Large intestine (tissue), 3 donors: Measurements from ENCODE around the gene INTS11. TPM values are rescaled to one million over a fixed set of nuclear protein-coding genes. Genes with fewer than 3 reads are reported as not detected.
A peak's percentile ranks its signal among the peaks of the same experiment; 100 is the strongest.

Experiments used
- DNase-seq, 2 donors: peaks; one replicate each; pipeline versions ENCODE4 v3.0.0 to v3.0.0-alpha.2; 2013
- H3K27ac ChIP-seq: one replicate; pipeline ENCODE4 v1.5.1; 2013; ENCODE audit warnings: low read length
- H3K27me3 ChIP-seq: 2 replicates; pipeline ENCODE4 v1.6.1; 2013; ENCODE audit warnings: low read length; ENCODE audit not compliant: control insufficient read depth, insufficient read depth
- H3K36me3 ChIP-seq: 2 replicates; pipeline ENCODE4 v1.6.1; 2013; ENCODE audit warnings: low read length; ENCODE audit not compliant: control insufficient read depth, insufficient read depth
- H3K4me1 ChIP-seq: one replicate; pipeline ENCODE4 v1.6.1; 2013; ENCODE audit warnings: low read length; ENCODE audit not compliant: control insufficient read depth, insufficient read depth
- H3K4me3 ChIP-seq: one replicate; pipeline ENCODE4 v1.5.1; 2013; ENCODE audit warnings: low read length
- H3K9me3 ChIP-seq: one replicate; pipeline ENCODE4 v1.6.1; 2013; ENCODE audit warnings: mild to moderate bottlenecking, low read depth, low read length, moderate library complexity; ENCODE audit not compliant: control insufficient read depth
- WGBS: methylation state at CpG from one replicate; pipeline ENCODE4 v1.1.5; 2013; ENCODE audit warnings: low lambda C conversion rate; ENCODE audit not compliant: insufficient coverage; 5-methylcytosine and 5-hydroxymethylcytosine counted together
- polyA plus RNA-seq: library from polyadenylated mRNA; unstranded; fragments of 120-200 nt; gene quantifications from one replicate; pipeline ENCODE4 v1.2.1, GENCODE V29; 2013

INTS11 gene
- polyA plus RNA-seq, 1 donor, result 147 TPM

DNA sequence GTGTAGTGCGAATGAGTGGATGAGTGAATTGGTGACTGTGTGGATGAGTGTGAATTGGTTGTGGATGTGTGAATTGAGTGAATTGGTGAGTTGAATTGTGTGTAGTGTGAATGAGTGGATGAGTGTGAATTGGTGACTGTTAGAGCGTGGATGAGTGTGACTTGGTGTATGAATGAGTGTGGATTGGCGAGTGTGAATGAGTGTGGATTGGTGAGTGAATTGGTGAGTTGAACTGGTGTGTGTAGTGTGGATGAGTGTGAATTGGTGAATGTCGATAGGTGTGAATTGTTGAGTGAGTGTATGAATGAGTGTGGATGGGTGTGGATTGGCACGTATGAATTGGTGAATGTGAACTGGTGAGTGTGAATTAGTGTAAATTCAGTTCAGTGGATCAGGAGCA is 42.9 kb upstream of the INTS11 start:
- no peaks in the 10 kb centered on the region for H3K27me3 ChIP-seq
- H3K4me1 ChIP-seq, result peaks cover 12% of the 10 kb centered on the region
- peaks cover 2% of the 10 kb centered on the region for H3K36me3 ChIP-seq
- WGBS, result 100% methylated on average over 3 of the region's 5 CpGs
- peaks cover 17% of the 10 kb centered on the region for H3K9me3 ChIP-seq
- H3K27ac ChIP-seq, result no peak overlapping the region
- DNase-seq, result no peak
- H3K4me3 ChIP-seq, result no peak overlapping the region

DNA sequence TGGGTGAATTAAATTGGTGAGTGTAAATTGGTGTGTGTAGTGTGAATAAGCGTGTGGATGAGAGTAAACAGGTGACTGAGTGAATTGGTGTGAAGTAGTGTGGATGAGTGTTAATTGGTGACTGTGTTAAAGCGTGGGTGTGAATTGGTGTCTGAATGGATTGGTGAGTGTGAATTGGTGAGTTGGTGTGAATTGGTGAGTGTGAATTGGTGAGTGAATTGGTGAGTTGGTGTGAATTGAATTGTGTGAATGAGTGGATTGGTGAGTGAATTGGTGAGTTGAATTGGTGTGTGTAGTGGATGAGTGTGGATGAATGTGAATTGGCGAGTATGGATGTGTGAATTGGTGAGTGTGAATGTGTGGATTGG is 42.2 kb upstream of the INTS11 start:
- Histone ChIP-seq H3K9me3 (peaks cover 17% of the 10 kb centered on the region), H3K27me3 (no peaks in the 10 kb centered on the region), H3K36me3 (no peaks in the 10 kb centered on the region), H3K4me1 (peaks cover 6% of the 10 kb centered on the region), H3K4me3 (no peak overlapping the region), H3K27ac (no peak overlapping the region)
- DNase-seq, result no peak
- 100% methylated on average over 3 of the region's 3 CpGs for WGBS

DNA sequence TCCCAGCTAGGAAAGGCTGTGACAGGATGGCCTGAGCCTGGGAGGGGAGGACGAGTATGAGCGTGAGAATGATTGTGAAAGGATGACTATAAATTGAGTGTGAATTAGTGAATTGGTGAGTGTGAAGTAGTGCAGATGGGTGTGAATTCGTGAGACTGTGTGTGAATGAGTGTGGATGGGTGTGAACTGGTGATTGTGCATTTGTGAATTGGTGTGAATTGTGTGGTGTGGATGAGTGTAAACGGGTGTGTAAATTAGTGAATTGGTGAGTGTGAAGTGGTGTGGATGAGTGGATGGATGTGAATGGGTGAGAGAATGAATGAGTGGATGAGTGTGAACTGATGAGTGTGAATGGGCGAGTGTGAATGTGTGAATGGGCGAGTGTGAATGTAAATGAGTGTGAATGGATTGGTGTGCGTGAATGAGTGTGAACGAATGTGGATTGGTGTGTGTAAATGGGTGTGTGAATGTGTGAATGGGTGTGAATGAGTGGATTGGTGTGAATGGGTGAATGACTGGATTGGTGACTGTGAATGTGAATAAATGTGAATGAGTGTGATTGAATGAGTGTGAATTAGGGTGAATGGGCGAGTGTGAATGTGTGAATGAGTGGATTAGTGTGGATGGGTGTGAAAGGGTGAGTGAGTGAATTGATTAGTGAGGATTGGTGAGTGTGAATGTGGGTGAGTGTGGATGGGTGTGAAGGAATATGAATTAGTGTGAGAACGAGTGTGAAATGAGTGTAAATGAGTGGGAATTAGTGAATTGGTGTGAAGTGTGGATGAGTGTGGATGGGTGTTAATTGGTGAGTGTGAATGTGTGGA is 41.6 kb upstream of the INTS11 start:
- Histone ChIP-seq H3K4me3 (no peak overlapping the region), H3K36me3 (no peaks in the 10 kb centered on the region), H3K27ac (no peak overlapping the region), H3K27me3 (no peaks in the 10 kb centered on the region), H3K9me3 (peaks cover 21% of the 10 kb centered on the region), H3K4me1 (peaks cover under 1% of the 10 kb centered on the region)
- no peak for DNase-seq
- WGBS, result 69% methylated on average over 9 of the region's 10 CpGs

DNA sequence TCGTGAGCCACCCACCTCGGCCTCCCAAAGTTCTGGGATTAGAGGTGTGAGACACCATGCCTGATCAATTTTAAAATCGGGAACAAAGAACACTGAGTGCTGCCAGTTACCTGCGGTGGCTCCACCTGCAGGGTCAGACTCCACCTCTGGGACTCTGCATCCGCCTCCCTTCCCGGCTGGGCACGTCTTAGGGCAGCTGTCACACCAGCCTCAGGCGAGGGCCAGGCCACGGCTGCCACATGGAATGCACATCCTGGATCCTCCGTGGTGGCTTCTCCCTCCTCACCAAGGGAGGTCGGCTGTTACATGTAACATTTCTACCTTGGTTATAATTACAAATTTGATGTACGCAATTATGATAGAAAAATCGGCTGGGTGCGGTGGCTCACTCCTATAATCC is 39.8 kb upstream of the INTS11 start:
- no peak for DNase-seq
- Histone ChIP-seq H3K4me1 (peaks cover 15% of the 10 kb centered on the region), H3K9me3 (peaks cover 24% of the 10 kb centered on the region), H3K4me3 (no peak overlapping the region), H3K27ac (no peak overlapping the region), H3K27me3 (no peaks in the 10 kb centered on the region), H3K36me3 (no peaks in the 10 kb centered on the region)
- WGBS, result no CpG with 5 or more reads among the region's 14 CpGs

DNA sequence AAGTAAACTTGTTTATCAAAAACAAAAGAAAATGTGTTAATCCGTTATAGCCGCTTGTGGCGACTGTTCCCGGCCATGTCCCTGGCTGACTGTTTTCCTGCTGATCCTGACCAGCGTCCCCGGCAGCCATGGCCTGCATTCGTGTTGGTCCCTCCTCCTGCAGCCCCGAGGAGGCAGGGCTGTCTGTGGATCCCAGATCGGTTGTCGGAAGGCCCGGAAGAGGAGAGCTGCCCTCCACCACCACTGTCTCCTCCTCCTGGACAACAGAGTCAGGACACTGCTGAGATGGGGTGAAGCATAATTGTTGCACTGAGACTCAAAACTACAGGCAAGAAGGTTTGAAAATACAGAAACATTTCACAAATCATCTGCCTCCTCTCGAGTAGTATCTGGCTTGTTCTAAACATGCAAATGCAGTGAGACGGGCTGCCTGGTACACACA is 37.5 kb upstream of the INTS11 start:
- no peak overlapping the region for H3K4me3 ChIP-seq
- peak overlapping the region; percentile 44 for H3K27ac ChIP-seq
- no CpG with 5 or more reads among the region's 13 CpGs for WGBS
- H3K4me1 ChIP-seq, result peaks cover 26% of the 10 kb centered on the region
- H3K27me3 ChIP-seq, result no peaks in the 10 kb centered on the region
- H3K9me3 ChIP-seq, result peaks cover 19% of the 10 kb centered on the region
- DNase-seq, result peak; percentile 51 to 59
- no peaks in the 10 kb centered on the region for H3K36me3 ChIP-seq

DNA sequence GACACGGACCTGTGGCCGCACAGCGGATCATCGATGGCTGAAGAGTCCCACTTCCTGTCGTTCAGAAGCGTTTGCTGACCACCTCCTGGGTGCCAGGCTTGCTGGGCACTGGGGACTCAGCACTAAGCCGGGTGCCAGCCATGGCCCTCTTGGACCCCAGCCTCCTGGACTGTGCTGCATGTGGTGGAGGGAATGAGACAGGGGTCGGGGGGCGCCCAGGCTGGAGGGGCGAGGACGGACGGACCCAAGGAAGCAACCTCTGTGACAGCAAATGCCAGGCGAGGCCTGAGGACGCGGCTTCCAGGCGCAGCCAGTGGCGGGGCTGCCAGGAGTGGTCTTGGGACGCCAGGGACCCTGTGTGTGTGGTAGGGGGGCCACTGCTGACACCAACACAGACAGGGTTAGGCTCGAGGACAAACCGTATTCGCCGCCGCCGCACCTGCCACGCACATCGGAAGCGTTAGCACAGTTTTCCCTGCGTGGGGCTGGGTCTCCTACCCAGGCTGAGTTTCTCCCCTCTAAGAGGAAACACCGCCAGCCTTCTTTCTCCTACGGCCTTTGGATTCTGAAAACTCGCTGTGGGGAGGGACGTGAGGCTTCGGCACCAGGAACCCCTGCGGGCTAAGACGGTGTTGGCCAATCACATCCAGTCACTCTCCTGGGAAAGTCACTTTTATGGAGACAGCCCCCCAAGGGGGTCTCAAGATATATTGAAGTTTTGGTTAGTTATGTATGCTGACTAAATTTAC is 36.9 kb upstream of the INTS11 start:
- H3K27ac ChIP-seq, result peak overlapping the region; percentile 44
- no peak for DNase-seq
- H3K4me1 ChIP-seq, result peaks cover 30% of the 10 kb centered on the region

DNA sequence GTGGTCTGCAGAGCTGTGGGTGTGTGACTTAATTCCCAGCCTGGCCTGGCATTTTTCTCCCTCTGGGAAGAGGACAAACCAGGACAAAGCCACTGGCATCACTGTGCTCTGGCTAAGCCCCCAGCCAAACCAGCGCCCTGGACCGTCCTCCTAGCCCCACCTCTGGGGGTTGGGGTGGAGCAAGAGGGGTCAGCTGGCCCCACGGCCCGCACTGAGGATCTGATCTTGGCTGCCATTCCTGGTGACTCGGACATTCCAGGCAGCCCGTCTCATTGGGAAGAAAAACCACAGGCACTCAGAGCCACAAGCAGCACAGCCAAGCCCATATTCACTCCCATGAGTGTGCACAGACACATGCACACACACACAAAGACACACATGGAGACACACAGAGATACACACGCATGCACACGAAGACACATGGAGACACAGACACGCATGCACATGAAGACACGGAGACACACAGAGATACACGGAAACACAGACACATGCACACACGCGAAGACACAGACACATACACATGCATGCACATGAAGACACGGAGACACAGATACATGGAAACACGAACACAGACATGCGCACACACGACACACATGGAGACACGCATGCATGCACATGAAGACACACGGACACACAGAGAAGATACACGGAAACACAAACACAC is 36.2 kb upstream of the INTS11 start:
- H3K4me3 ChIP-seq, result no peak overlapping the region
- H3K9me3 ChIP-seq, result peaks cover 6% of the 10 kb centered on the region
- DNase-seq, result no peak
- H3K36me3 ChIP-seq, result no peaks in the 10 kb centered on the region
- peaks cover 30% of the 10 kb centered on the region for H3K4me1 ChIP-seq
- no peaks in the 10 kb centered on the region for H3K27me3 ChIP-seq
- H3K27ac ChIP-seq, result peak overlapping the region; percentile 85
- WGBS, result 100% methylated on average over 1 of the region's 20 CpGs

More for the DNA sequence above, 36.9 kb upstream of the INTS11 start:
- Histone ChIP-seq H3K27me3 (no peaks in the 10 kb centered on the region), H3K9me3 (peaks cover 13% of the 10 kb centered on the region), H3K36me3 (no peaks in the 10 kb centered on the region), H3K4me3 (no peak overlapping the region)
- WGBS, result no CpG with 5 or more reads among the region's 35 CpGs

DNA sequence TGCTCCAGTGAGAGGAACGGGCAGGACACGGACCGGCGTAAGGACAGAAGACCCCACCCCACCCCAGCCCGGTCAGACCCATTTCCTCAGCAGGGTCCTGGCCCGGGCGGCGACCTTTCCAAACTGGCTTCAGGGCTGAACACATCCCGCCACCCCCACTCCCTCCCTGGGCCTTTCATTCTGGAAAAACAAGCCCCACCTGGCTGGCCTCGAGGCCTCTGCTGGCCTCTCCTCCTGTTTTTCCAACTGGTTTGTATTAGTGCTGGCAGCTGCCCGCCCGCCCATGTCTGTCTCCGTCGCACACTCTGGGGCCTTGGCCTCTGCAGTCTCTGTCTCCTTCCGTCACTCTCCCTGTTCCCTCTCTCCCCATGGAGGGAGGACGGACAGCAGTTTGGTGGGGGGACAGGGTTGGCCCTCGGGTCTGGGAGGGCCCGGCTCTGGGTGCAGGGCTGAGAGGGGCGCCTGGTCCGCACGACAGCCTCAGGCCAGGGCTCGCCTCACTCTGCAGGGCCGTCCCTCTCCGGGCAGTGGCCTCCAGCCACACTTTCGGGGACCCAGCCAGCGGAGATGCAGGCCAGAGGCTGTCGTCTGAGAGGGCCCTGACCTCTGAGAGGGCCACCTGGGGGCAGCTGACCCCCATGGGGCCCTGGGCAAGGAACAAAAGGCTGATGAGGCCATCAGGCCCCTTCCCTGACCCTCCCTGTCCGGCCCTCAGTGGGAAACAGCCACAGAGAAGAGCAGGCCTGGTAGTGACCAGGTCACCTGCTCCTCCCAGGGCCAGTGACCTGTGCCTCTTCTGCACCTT is 35.4 kb upstream of the INTS11 start:
- Histone ChIP-seq H3K27me3 (no peaks in the 10 kb centered on the region), H3K27ac (peak overlapping the region; percentile 85), H3K36me3 (no peaks in the 10 kb centered on the region), H3K4me3 (no peak overlapping the region), H3K9me3 (peaks cover 6% of the 10 kb centered on the region), H3K4me1 (peaks cover 30% of the 10 kb centered on the region)
- WGBS, result no CpG with 5 or more reads among the region's 28 CpGs
- DNase-seq, result no peak

DNA sequence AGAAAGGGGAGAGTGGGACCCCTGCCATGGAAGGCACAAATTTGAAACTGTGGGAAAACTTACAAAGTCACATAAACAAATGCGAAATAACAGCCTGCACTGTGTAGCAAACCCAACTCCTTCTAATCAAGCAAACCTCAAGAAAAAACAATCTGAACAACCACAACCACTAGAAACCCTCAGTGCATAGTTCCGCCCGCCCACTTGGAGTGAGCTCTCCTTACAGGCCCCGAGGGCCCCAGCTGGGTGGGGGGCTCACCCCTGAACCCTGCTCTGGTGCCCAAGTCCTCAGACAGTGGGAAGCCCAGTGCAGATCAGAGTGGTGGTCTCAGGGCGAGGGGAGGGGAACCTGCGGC is 34.8 kb upstream of the INTS11 start:
- peak overlapping the region; percentile 85 for H3K27ac ChIP-seq
- no CpG with 5 or more reads among the region's 6 CpGs for WGBS
- H3K36me3 ChIP-seq, result peaks cover under 1% of the 10 kb centered on the region
- peak overlapping the region; percentile 73 for H3K4me3 ChIP-seq
- H3K4me1 ChIP-seq, result peaks cover 30% of the 10 kb centered on the region
- no peaks in the 10 kb centered on the region for H3K27me3 ChIP-seq
- no peak for DNase-seq
- peaks cover 6% of the 10 kb centered on the region for H3K9me3 ChIP-seq
